Right lobe of liver (tissue), 4 donors: Measurements from ENCODE around the gene LARP4B.

Experiments
- POLR2A ChIP-seq: fragments of 450-650 bp; IDR thresholded peaks from one replicate; pipeline ENCODE4 v1.6.1; 2017; ENCODE audit warnings: antibody characterized with exemption, mild to moderate bottlenecking
- TF ChIP-seq, protein P1 (sequence below), 4 donors: fragments of 200-600 bp in 3 of 4; fragments of 450-650 bp in 1 of 4; IDR thresholded peaks; one replicate each; pipeline versions ENCODE4 v1.5.1 to v1.8.0; 2016 to 2022; ENCODE audit warnings: antibody characterized with exemption in 4 of 4, mild to moderate bottlenecking in 2 of 4
- donor health status: DM: no; HTN: no; CAD: no.
- donor health status: DM: no; HTN: no; CAD: no.
- donor health status: DM: no; HTN: yes; CAD: no.

DNA sequence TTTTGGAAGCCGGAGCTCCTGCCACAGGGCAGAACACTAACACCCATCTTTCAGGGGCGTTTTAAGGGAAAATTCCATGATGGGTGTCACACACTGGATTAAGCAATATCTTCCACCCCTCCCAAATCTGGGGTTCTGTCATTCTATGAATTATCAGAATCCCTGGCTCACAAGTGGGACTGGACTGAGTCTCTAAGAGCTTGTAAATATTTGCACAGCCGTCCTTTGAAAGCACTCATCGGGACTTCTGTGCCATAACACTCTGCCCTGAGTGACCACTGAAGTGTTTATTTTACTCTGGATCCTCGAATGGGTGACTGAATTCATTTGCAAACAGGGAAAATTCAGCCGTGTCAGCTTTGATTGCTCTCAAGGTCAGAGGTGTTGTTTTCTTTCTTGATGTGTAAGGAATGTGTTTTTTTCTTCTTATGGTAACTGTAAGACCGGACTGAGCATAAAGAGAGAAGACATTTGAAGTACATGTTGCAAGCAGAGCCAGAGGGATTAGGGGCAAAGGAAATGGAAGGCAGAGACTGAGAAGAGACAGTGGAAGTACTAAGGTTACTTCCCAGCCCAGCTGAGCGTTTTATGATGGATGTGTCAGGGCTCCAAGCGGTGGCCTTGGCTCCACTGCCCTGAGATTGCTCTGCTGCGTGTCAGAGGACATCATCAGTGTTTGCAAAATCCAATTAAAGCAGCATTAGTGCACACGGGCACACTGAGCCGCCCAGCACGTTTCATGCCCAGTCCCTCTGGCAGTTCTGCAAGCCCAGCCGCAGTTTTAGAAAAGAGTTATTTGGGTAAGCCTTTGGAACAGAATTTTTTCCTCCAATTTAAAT, 39.0 kb upstream of the LARP4B start:
- TF ChIP-seq, protein P1, sequence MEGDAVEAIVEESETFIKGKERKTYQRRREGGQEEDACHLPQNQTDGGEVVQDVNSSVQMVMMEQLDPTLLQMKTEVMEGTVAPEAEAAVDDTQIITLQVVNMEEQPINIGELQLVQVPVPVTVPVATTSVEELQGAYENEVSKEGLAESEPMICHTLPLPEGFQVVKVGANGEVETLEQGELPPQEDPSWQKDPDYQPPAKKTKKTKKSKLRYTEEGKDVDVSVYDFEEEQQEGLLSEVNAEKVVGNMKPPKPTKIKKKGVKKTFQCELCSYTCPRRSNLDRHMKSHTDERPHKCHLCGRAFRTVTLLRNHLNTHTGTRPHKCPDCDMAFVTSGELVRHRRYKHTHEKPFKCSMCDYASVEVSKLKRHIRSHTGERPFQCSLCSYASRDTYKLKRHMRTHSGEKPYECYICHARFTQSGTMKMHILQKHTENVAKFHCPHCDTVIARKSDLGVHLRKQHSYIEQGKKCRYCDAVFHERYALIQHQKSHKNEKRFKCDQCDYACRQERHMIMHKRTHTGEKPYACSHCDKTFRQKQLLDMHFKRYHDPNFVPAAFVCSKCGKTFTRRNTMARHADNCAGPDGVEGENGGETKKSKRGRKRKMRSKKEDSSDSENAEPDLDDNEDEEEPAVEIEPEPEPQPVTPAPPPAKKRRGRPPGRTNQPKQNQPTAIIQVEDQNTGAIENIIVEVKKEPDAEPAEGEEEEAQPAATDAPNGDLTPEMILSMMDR (IDR thresholded peaks at IDR 0.05) = no peak
- TF ChIP-seq POLR2A = no peak
